ENCODE data around the gene WDR83.
"Not testable (repeated sequence)": the region's sequence is repeated elsewhere in the genome, so short reads cannot be mapped to it uniquely, and the experiment has no call there.

WDR83 gene
- total RNA-seq, result 4.0 to 24.7 (median 14.2) reads per million in 9 experiments

DNA sequence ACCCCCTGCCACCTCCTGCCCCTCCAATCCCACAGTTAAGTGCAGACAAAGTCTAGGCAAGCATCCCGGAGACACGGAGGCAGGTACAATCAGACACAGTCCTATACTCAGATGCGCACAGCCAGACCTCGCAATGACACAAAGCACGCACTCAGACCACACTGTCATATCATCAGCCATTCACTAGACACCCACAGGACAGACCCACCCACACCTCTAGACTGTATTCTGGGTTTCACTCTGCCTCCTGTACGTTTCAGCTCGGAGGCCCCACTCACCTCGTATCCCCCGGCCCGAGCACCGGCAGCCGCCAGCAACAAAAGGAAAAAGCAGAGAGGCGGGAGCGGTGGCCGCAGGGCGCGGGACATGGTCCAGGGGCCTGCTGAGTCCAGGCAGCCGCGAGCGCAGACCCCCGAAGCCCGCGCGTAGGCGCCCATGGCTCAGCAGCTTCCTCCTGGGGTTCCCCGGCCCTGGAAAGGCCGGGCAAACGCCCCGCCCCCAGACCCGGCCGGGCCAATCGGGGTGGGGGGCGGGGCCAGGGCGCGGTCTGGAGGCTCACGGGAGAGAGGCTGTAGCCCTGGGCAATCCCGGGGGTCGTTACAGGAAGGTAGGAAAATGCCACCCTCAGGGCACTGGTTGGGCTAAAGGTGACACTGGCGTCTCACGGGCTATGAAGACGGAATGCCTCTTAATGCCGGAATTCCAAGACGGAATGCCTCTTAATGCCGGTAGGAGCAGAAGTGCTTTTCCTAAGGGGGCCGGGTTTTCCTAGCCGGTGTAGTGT, at the start of gene WDR83, which contains the start of gene MAN2B1:
TSS of gene WDR83 (plus strand) at position 543 of the 784 bp plus-strand sequence. CDS start 2,984 bp downstream, outside the sequence.
TSS of gene MAN2B1 (minus strand) at position 478 of the 784 bp plus-strand sequence. CDS start at position 437, 41 bp downstream.
- H3K27ac Mint-ChIP-seq, result peak within 1 kb of the TSS; percentile 98 to 99
- H3K4me1 Mint-ChIP-seq (ENCODE audit: low read depth in 2 of 2), result peaks cover 37 to 49% of the 10 kb centered on the region in 2 donors
- H3K9me3 Mint-ChIP-seq, result no peaks in the 10 kb centered on the region

DNA sequence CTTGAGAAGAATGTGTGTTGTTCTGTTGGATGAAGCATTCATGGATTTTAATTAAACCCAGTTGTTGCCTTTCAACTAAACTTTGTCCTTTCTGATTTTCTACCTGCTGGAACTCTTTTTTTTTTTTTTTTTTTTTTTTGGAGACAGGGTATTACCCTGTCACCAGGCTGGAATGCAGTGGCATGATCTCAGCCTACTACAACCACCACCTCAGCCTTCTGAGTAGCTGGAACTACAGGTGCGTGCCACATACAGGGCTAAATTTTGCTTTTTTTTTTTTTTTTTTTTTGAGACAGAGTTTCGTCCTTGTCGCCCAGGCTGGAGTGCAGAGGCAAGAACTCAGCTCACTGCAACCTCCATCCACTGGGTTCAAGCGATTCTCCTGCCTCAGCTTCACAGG, 49.0 kb upstream of the WDR83 start:
- H3K27ac Mint-ChIP-seq, result peak overlapping the region in 1 of 2 donors; percentile 73
- no peak overlapping the region for H3K4me3 Mint-ChIP-seq
- ATAC-seq (replicated peaks), result no peak
- H3K9me3 Mint-ChIP-seq, result no peaks in the 10 kb centered on the region
- no peaks in the 10 kb centered on the region for H3K27me3 Mint-ChIP-seq
- no peak for DNase-seq
- H3K36me3 Mint-ChIP-seq (ENCODE audit: insufficient read depth), result peaks cover 58% of the 10 kb centered on the region
- peaks cover 26 to 29% of the 10 kb centered on the region in 2 donors for H3K4me1 Mint-ChIP-seq (ENCODE audit: low read depth in 2 of 2)

More for the DNA sequence above, at the start of gene WDR83, which contains the start of gene MAN2B1:
- DNase-seq (peak; percentile 63 to 71 (median 63)), ATAC-seq (replicated peaks) (peak; percentile 70)
- H3K4me3 Mint-ChIP-seq, result peak within 1 kb of the TSS; percentile 96 to 99
- H3K27me3 Mint-ChIP-seq, result no peaks in the 10 kb centered on the region
- H3K36me3 Mint-ChIP-seq (ENCODE audit: insufficient read depth), result peaks cover 54% of the 10 kb centered on the region

GRCh38 chr19:12621253-12622024, 45.2 kb upstream of the WDR83 start:
- peak overlapping the region in 1 of 2 donors; percentile 69 for H3K27ac Mint-ChIP-seq
- peaks cover 67% of the 10 kb centered on the region for H3K36me3 Mint-ChIP-seq (ENCODE audit: insufficient read depth)
- DNase-seq; H3K27me3 Mint-ChIP-seq; H3K9me3 Mint-ChIP-seq; H3K4me3 Mint-ChIP-seq; ATAC-seq (replicated peaks): not testable (repeated sequence)
- peaks cover 7 to 15% of the 10 kb centered on the region in 2 donors for H3K4me1 Mint-ChIP-seq (ENCODE audit: low read depth in 2 of 2)

DNA sequence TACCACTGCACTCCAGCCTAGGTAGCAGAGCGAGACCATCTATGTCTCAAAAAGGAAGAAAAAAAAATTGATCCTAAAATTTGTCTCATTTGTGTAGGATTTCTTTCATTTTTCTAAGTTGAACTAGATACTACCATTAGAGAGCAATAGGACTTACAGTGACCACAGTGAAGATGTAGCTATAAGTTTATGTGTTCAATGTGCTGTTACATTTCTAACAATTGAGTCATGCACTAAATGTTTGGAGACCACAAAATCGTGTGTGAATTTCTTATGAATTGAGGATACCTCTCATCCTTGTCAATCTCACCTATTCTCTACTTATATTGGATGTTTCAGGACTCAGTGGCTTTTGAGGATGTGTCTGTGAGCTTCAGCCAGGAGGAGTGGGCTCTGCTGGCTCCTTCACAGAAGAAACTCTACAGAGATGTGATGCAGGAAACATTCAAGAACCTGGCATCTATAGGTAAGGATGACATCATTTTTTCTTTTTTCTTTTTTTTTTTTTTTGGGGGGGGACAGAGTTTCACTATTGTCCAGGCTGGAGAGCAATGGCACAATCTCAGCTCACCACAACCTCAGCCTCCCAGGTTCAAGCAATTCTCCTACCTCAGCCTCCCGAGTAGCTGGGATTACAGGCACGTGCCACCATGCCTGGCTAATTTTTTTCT, 43.1 kb upstream of the WDR83 start:
- H3K27me3 Mint-ChIP-seq, result no peaks in the 10 kb centered on the region
- H3K4me3 Mint-ChIP-seq, result no peak overlapping the region
- DNase-seq (no peak), ATAC-seq (replicated peaks) (no peak)
- peaks cover 7 to 15% of the 10 kb centered on the region in 2 donors for H3K4me1 Mint-ChIP-seq (ENCODE audit: low read depth in 2 of 2)
- peak overlapping the region in 1 of 2 donors; percentile 26 for H3K27ac Mint-ChIP-seq
- H3K36me3 Mint-ChIP-seq (ENCODE audit: insufficient read depth), result peaks cover 74% of the 10 kb centered on the region
- no peaks in the 10 kb centered on the region for H3K9me3 Mint-ChIP-seq

DNA sequence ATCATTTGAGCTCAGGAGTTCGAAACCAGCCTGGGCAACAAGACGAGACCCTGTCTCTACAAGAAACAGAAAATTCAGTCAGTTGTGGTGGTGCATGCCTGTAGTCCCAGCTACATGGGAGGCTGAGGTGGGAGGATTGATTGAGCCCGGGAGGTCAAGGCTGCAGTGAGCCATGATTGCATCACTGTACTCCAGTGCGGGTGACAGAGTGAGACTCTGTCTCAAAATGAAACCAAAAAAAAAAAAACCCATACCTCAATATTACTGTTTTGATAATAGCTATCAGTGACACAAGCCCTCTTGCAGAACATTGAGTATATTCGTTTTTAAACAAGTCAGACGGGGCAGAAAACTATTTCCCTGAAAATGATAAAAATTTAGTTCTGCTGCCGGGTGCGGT, 39.6 kb upstream of the WDR83 start:
- no peak for ATAC-seq (replicated peaks)
- H3K36me3 Mint-ChIP-seq (ENCODE audit: insufficient read depth), result peaks cover 93% of the 10 kb centered on the region
- peak overlapping the region in 1 of 2 donors; percentile 38 for H3K27ac Mint-ChIP-seq
- H3K9me3 Mint-ChIP-seq, result peaks cover 0 to 3% of the 10 kb centered on the region in 2 donors
- H3K27me3 Mint-ChIP-seq, result no peaks in the 10 kb centered on the region
- peaks cover 4 to 12% of the 10 kb centered on the region in 2 donors for H3K4me1 Mint-ChIP-seq (ENCODE audit: low read depth in 2 of 2)
- no peak overlapping the region for H3K4me3 Mint-ChIP-seq
- no peak for DNase-seq

GRCh38 chr19:12628040-12629022, 38.3 kb upstream of the WDR83 start:
- ATAC-seq (replicated peaks), result no peak
- DNase-seq, result no peak
- Mint-ChIP-seq H3K4me1 (ENCODE audit: low read depth in 2 of 2) (peaks cover 0 to 6% of the 10 kb centered on the region in 2 donors), H3K27me3 (no peaks in the 10 kb centered on the region), H3K36me3 (ENCODE audit: insufficient read depth) (peaks cover 93% of the 10 kb centered on the region), H3K9me3 (peaks cover 0 to 3% of the 10 kb centered on the region in 2 donors), H3K4me3 (no peak overlapping the region), H3K27ac (peak overlapping the region; percentile 29 to 31)

GRCh38 chr19:12629215-12629614, 37.4 kb upstream of the WDR83 start:
- H3K36me3 Mint-ChIP-seq (ENCODE audit: insufficient read depth), result peaks cover 87% of the 10 kb centered on the region
- H3K4me1 Mint-ChIP-seq (ENCODE audit: low read depth in 2 of 2), result peaks cover 0 to 3% of the 10 kb centered on the region in 2 donors
- H3K27ac Mint-ChIP-seq, result peak overlapping the region in 1 of 2 donors; percentile 29
- H3K27me3 Mint-ChIP-seq, result no peaks in the 10 kb centered on the region
- ATAC-seq (replicated peaks) (no peak), DNase-seq (no peak)
- H3K4me3 Mint-ChIP-seq, result no peak overlapping the region
- H3K9me3 Mint-ChIP-seq, result peaks cover 0 to 3% of the 10 kb centered on the region in 2 donors

DNA sequence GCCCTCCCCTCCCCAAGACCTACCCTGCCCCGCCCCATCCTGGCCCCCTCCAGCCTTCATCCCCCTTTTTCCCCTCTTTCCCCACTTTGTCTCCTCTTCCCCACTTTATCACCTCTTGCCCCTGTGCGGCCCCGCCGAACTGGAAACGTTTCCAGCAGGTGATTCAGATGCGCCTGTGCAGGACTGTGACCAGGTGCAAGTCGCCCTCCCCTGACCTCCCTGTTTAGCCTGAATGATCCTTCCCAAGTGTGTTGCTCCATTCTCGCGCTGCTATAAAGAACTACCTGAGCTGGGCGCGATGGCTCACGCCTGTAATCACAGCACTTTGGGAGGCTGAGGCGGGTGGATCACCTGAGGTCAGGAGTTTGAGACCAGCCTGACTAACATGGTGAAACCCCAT, 30.0 kb upstream of the WDR83 start:
- ATAC-seq (replicated peaks) (no peak), DNase-seq (no peak)
- H3K4me3 Mint-ChIP-seq, result no peak overlapping the region
- peaks cover 8 to 10% of the 10 kb centered on the region in 2 donors for H3K4me1 Mint-ChIP-seq (ENCODE audit: low read depth in 2 of 2)
- no peaks in the 10 kb centered on the region for H3K9me3 Mint-ChIP-seq
- H3K36me3 Mint-ChIP-seq (ENCODE audit: insufficient read depth), result peaks cover 32% of the 10 kb centered on the region
- H3K27me3 Mint-ChIP-seq, result no peaks in the 10 kb centered on the region
- H3K27ac Mint-ChIP-seq, result peak overlapping the region in 1 of 2 donors; percentile 67

DNA sequence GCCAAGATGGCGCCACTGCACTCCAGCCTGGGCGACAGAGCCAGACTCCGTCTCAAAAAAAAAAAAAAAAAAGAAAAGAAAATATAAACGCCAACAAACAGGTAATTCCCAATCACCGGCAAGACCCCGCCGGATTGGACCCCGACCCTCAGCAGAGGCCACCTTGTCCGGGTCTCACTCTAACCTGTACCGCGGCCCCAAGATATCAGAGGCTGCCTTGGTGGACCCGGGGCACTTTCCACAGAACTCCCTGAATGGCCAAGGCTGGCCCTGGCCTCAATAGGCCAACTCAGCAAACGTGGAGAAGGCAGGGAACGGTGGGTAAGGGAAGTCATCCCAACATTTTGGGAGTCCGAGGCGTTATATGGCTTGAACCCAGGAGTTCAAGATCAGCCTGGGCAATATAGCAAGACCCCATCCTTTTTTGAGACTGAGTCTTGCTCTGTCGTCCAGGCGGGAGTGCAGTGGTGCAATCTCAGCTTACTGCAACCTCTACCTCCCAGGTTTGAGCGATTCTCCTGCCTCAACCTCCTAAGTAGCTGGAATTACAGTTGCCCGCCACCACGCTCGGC, 27.9 kb upstream of the WDR83 start:
- peaks cover 8 to 10% of the 10 kb centered on the region in 2 donors for H3K4me1 Mint-ChIP-seq (ENCODE audit: low read depth in 2 of 2)
- H3K27ac Mint-ChIP-seq, result no peak overlapping the region
- H3K27me3 Mint-ChIP-seq, result no peaks in the 10 kb centered on the region
- ATAC-seq (replicated peaks) (no peak), DNase-seq (no peak)
- H3K4me3 Mint-ChIP-seq, result no peak overlapping the region
- H3K9me3 Mint-ChIP-seq, result no peaks in the 10 kb centered on the region
- peaks cover 14% of the 10 kb centered on the region for H3K36me3 Mint-ChIP-seq (ENCODE audit: insufficient read depth)

GRCh38 chr19:12639901-12640613, 26.6 kb upstream of the WDR83 start:
- peak overlapping the region; percentile 75 to 85 for H3K27ac Mint-ChIP-seq
- peaks cover 10% of the 10 kb centered on the region for H3K36me3 Mint-ChIP-seq (ENCODE audit: insufficient read depth)
- no peaks in the 10 kb centered on the region for H3K9me3 Mint-ChIP-seq
- peaks cover 8 to 9% of the 10 kb centered on the region in 2 donors for H3K4me1 Mint-ChIP-seq (ENCODE audit: low read depth in 2 of 2)
- peak; percentile 94 for ATAC-seq (replicated peaks)
- no peaks in the 10 kb centered on the region for H3K27me3 Mint-ChIP-seq
- peak; percentile 76 to 78 (median 77) for DNase-seq
- peak overlapping the region; percentile 70 to 79 for H3K4me3 Mint-ChIP-seq

GRCh38 chr19:12641456-12641855, 25.2 kb upstream of the WDR83 start:
- Mint-ChIP-seq H3K9me3 (no peaks in the 10 kb centered on the region), H3K36me3 (ENCODE audit: insufficient read depth) (peaks cover 5% of the 10 kb centered on the region), H3K4me1 (ENCODE audit: low read depth in 2 of 2) (peaks cover 6 to 8% of the 10 kb centered on the region in 2 donors), H3K27ac (no peak overlapping the region), H3K27me3 (no peaks in the 10 kb centered on the region), H3K4me3 (no peak overlapping the region)
- no peak for DNase-seq
- ATAC-seq (replicated peaks), result no peak
